GM13976 (cell line): ENCODE measurements around the gene TOMM40L.

Source experiments
- DNase-seq: peaks from one replicate; pipeline ENCODE4 v3.0.0; 2012; ENCODE audit warnings: low spot score
- in situ Hi-C: fragments of 300-500 bp; cut with MboI; formaldehyde crosslinking; loops from one replicate; pipeline ENCODE4 v1.12.0; 2022; ENCODE audit warnings: low sequenced_read_pairs, mixed read lengths, inconsistent platforms; ENCODE audit not compliant: unreplicated experiment
- TF ChIP-seq, protein P1 (sequence below): IDR thresholded peaks from 2 replicates; pipeline ENCODE4 v1.5.1; 2012; ENCODE audit warnings: borderline replicate concordance, mild to moderate bottlenecking; ENCODE audit not compliant: insufficient read depth; ENCODE audit errors: extremely low read depth, missing control alignments, control extremely low read depth

Gene TOMM40L

DNA sequence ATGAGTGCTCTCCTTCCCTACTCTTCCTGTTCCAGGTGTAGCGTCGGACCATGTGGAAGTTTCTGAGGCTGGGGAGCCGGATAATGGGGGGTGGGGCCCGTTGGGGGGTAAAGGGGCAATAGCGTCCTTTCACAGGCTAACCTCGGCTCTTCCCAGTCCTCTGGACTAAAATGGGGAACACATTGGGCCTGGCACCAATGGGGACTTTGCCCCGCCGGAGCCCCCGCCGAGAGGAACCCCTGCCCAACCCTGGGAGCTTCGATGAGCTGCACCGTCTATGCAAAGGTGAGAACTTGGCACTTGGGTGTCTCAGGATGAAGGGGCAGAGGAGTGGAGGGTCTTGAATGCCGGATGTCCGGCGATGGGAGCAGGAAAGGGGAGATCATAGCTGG lies 456 bp downstream of the TOMM40L start:
- DNase-seq, result no peak
- in situ Hi-C loops, result loop anchor here (10.0 kb wide), 1 partner anchor 148 kb away; no protein-coding TSS in a partner anchor
- TF ChIP-seq, protein P1, sequence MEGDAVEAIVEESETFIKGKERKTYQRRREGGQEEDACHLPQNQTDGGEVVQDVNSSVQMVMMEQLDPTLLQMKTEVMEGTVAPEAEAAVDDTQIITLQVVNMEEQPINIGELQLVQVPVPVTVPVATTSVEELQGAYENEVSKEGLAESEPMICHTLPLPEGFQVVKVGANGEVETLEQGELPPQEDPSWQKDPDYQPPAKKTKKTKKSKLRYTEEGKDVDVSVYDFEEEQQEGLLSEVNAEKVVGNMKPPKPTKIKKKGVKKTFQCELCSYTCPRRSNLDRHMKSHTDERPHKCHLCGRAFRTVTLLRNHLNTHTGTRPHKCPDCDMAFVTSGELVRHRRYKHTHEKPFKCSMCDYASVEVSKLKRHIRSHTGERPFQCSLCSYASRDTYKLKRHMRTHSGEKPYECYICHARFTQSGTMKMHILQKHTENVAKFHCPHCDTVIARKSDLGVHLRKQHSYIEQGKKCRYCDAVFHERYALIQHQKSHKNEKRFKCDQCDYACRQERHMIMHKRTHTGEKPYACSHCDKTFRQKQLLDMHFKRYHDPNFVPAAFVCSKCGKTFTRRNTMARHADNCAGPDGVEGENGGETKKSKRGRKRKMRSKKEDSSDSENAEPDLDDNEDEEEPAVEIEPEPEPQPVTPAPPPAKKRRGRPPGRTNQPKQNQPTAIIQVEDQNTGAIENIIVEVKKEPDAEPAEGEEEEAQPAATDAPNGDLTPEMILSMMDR, result no peak

DNA sequence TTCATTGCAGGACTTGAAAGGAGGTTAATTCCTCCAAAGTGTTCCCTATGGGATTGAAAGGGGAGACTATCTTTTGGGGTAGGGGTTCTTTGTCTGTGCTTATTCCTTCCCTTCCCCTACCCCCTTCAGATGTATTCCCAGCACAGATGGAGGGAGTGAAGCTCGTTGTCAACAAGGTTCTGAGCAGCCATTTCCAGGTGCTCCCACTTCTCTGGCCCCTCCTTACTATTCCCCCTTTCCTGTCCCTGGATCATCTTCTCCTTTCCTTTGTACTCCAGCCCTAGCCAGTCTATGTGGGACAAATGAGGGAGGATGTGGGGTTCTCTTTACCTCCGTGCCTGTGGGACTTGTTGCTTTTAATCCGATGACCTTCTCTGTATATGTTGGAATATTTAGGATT lies 899 bp downstream of the TOMM40L start:
- in situ Hi-C loops, result loop anchor here (10.0 kb wide), 1 partner anchor 148 kb away; no protein-coding TSS in a partner anchor
- no peak for DNase-seq
- TF ChIP-seq, protein P1, result no peak

DNA sequence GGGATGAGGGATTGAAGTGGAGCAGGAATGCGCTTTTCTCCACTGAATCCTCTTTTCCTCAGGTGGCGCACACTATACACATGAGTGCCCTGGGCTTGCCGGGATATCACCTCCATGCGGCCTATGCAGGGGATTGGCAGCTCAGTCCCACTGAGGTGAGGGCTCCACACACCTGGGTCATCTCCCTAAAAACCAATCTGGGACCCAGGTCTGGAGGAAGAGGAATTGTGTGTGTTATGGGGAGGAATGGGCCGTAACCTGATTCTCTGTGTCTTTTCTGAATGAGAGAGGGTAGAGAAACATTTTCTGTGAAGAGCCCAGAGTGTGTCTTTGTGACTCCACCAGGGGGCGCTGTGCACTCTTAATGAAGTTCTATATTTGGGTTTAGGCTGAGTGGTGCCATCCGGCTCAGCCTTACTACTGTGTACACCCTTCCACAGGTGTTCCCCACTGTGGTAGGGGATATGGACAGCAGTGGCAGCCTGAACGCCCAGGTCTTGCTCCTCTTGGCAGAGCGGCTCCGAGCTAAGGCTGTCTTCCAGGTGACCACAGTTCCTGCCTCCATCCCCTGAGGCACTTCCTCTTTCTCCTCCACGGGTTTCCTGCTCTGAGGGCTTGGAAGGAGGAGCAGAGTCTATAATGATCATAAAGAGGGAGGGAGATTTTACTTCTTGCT lies 1.5 kb downstream of the TOMM40L start:
- peak; percentile 81 for DNase-seq
- TF ChIP-seq, protein P1, result peak; percentile 62
- in situ Hi-C loops, result loop anchor here (10.0 kb wide), 1 partner anchor 147 kb away; no protein-coding TSS in a partner anchor

DNA sequence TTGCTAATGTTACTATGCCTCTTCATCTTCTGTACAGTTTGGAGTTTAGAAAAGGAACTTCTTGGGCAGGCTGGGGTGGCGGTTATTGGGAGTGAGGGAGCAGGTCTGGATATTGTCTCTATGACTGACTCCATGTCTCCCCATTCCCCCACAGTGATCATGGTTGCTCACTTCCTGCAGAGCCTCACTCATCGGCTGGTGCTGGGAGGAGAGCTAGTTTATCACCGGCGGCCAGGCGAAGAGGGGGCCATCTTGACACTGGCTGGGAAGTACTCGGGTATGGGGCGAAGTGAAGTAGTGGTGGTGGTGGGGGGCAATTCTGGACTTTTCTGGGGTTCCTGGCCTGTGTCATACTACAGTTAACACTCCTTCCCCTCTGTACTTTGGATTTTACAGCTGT lies 2.2 kb downstream of the TOMM40L start:
- in situ Hi-C loops, result loop anchor here (10.0 kb wide), 1 partner anchor 147 kb away; no protein-coding TSS in a partner anchor
- TF ChIP-seq, protein P1, result no peak
- no peak for DNase-seq

DNA sequence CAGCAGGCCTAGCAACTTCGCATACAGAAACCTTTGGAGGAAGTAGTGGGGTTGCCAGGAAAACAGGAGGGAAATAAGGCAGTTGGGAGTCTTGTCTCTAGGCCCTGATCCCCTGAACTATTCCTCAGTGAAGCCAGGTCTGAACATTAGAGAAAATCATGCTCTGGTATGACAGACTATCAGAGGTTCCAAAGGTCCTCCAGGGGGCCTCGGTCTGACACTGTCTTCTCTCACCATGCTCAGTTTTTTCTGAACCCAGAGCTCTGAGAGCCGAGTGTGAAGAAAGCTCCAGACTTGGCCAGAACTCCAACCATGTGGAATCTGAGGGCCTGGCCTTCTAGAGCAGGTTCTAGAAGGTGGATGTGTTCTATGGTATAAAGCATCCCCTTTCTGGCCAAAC lies 4.0 kb downstream of the TOMM40L start:
- TF ChIP-seq, protein P1, result no peak
- in situ Hi-C loops, result loop anchor here (10.0 kb wide), 1 partner anchor 145 kb away; no protein-coding TSS in a partner anchor
- DNase-seq, result no peak

DNA sequence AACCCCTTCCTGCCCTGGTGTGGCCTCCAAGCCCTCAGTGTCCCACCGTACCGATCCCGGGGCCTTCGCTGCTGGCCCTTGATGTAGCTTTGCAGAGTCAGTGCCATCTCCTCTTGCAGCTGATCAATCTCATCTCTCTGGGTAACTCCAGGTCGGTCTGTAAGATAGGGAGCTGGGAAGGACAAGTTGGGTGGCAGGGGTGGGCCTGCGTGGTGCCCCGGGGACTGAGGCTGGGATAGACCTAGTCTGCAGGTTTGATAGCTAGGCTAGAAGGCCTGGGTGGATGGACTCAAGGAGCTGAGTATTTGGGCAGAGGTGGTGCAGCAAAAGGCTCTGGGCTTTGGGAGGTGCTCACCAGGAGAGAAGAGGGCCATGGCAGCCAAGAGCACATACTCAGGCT lies 4.9 kb downstream of the TOMM40L start:
- DNase-seq, result no peak
- in situ Hi-C loops, result no loop called here
- TF ChIP-seq, protein P1, result no peak
